Erythroblast (primary cell): ENCODE data around the gene IFT88.

Source experiments
- GATA1 ChIP-seq: IDR thresholded peaks from 2 replicates; pipeline ENCODE4 v1.6.1; 2011; ENCODE audit warnings: low read depth, mild to moderate bottlenecking, control low read depth, low read length, moderate library complexity
- POLR2A ChIP-seq: IDR thresholded peaks from 2 replicates; pipeline ENCODE4 v1.6.1; 2011; ENCODE audit warnings: mild to moderate bottlenecking, low read length

- TF ChIP-seq POLR2A (no peak), GATA1 (no peak)
Measured at GRCh38 chr13:20559659-20560356, 7.1 kb upstream of the IFT88 start.
